ENCODE measurements around the gene CLEC2L.

Gene CLEC2L

GRCh38 chr7:139479620-139480019, 43.9 kb upstream of the CLEC2L start:
- Histone ChIP-seq H4K20me1 (ENCODE audit: insufficient read depth, low read length) (no peaks in the 10 kb centered on the region), H2AFZ (ENCODE audit: low read length) (no peak overlapping the region), H3K4me2 (ENCODE audit: low read length) (no peak overlapping the region), H3K9me3 (ENCODE audit: low read length) (no peaks in the 10 kb centered on the region), H3K27me3 (ENCODE audit: insufficient read depth, low read length) (no peaks in the 10 kb centered on the region), H3K36me3 (ENCODE audit: insufficient read depth, low read length) (no peaks in the 10 kb centered on the region), H3K4me3 (ENCODE audit: low read depth, low read length, poor library complexity, severe bottlenecking) (no peak overlapping the region), H3K4me1 (ENCODE audit: insufficient read depth, low read length, severe bottlenecking) (no peaks in the 10 kb centered on the region), H3K79me2 (ENCODE audit: insufficient read depth, low read length) (no peaks in the 10 kb centered on the region), H3K9ac (ENCODE audit: low read length) (no peak overlapping the region), H3K27ac (ENCODE audit: low read depth, low read length, poor library complexity, severe bottlenecking) (no peak overlapping the region), H3K9me2 (ENCODE audit: low read depth, low read length) (no peaks in the 10 kb centered on the region), H3F3A (ENCODE audit: insufficient read depth, low read length) (no peaks in the 10 kb centered on the region)
- TF ChIP-seq EZH2 (IDR thresholded peaks at IDR 0.05; ENCODE audit: borderline replicate concordance, low read length): no peak

GRCh38 chr7:139481364-139481763, 42.1 kb upstream of the CLEC2L start:
- Histone ChIP-seq H3K4me3 (ENCODE audit: low read depth, low read length, poor library complexity, severe bottlenecking) (no peak overlapping the region), H3K4me1 (ENCODE audit: insufficient read depth, low read length, severe bottlenecking) (no peaks in the 10 kb centered on the region), H3K9me3 (ENCODE audit: low read length) (no peaks in the 10 kb centered on the region), H3K36me3 (ENCODE audit: insufficient read depth, low read length) (no peaks in the 10 kb centered on the region), H3K9ac (ENCODE audit: low read length) (no peak overlapping the region), H3K4me2 (ENCODE audit: low read length) (no peak overlapping the region), H3K9me2 (ENCODE audit: low read depth, low read length) (no peaks in the 10 kb centered on the region), H3K79me2 (ENCODE audit: insufficient read depth, low read length) (no peaks in the 10 kb centered on the region), H3F3A (ENCODE audit: insufficient read depth, low read length) (no peaks in the 10 kb centered on the region), H4K20me1 (ENCODE audit: insufficient read depth, low read length) (no peaks in the 10 kb centered on the region), H3K27ac (ENCODE audit: low read depth, low read length, poor library complexity, severe bottlenecking) (no peak overlapping the region), H3K27me3 (ENCODE audit: insufficient read depth, low read length) (no peaks in the 10 kb centered on the region), H2AFZ (ENCODE audit: low read length) (no peak overlapping the region)
- TF ChIP-seq CTCF (IDR thresholded peaks at IDR 0.05; ENCODE audit: low read length) (no peak), EZH2 (IDR thresholded peaks at IDR 0.05; ENCODE audit: borderline replicate concordance, low read length) (no peak)

DNA sequence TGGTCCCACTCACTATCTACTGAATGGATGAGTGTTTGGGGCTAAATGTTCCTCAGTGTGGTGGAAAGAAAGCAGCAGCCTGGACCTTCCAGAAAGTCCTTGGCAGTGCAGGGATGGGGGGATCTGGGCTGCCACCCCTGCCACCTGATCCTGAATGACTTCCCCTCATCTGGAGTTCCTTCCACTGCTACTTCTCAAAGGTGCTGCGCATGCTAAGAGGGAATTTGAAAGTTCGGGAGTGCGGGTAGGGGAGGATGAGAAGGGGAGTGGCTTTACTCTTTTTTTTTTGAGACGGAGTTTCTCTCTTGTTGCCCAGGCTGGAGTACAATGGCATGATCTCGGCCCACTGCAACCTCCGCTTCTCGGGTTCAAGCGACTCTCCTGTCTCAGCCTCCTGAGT, 41.4 kb upstream of the CLEC2L start:
- Histone ChIP-seq H3K4me2 (ENCODE audit: low read length) (no peak overlapping the region), H3K9me2 (ENCODE audit: low read depth, low read length) (no peaks in the 10 kb centered on the region), H3K4me3 (ENCODE audit: low read depth, low read length, poor library complexity, severe bottlenecking) (no peak overlapping the region), H3F3A (ENCODE audit: insufficient read depth, low read length) (no peaks in the 10 kb centered on the region), H3K9ac (ENCODE audit: low read length) (no peak overlapping the region), H3K9me3 (ENCODE audit: low read length) (no peaks in the 10 kb centered on the region), H3K27me3 (ENCODE audit: insufficient read depth, low read length) (no peaks in the 10 kb centered on the region), H3K4me1 (ENCODE audit: insufficient read depth, low read length, severe bottlenecking) (no peaks in the 10 kb centered on the region), H3K79me2 (ENCODE audit: insufficient read depth, low read length) (no peaks in the 10 kb centered on the region), H4K20me1 (ENCODE audit: insufficient read depth, low read length) (no peaks in the 10 kb centered on the region), H3K36me3 (ENCODE audit: insufficient read depth, low read length) (no peaks in the 10 kb centered on the region), H2AFZ (ENCODE audit: low read length) (no peak overlapping the region), H3K27ac (ENCODE audit: low read depth, low read length, poor library complexity, severe bottlenecking) (no peak overlapping the region)
- no peak for TF ChIP-seq CTCF (IDR thresholded peaks at IDR 0.05; ENCODE audit: low read length)
- no peak for TF ChIP-seq EZH2 (IDR thresholded peaks at IDR 0.05; ENCODE audit: borderline replicate concordance, low read length)

DNA sequence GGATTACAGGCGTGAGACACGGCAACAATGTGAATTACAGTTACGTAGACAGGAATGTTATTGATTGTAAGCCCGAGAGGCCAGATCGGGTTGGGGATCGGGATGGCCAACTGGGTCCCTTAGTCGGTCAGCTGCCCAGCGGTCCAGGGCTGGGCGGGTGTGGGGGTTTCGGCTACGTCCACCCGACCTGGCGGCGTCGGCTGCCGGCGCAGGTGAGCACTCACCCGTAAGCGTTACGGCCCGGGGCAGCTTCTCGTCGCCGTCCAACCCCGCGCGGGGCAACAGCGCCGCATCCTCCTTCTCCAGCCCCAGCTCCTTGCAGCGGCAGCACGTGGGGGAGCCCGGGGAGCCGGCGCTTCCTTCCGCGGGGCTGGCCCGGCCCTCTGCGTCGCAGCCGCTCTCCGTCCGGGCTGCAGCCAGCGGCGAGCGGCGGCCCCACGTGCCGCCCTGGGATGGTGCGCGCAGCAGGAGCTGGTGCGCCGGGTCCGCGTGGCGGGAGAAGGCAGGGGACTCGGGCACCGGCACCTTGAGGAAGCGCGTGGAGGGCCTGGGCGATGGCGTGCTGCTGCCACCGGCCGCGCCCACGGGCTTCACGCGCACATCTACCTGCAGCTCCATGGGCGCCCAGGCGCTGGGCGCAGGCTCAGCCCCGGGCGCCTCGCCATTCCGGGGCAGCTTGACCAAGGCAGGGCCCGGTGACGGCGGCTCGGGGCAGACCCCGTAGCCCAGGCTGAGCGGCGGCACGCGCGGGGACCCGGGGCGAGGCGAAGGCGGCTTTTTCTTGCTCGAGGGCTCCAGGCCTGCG, 40.6 kb upstream of the CLEC2L start:
- no peak for TF ChIP-seq CTCF (IDR thresholded peaks at IDR 0.05; ENCODE audit: low read length)
- no peak for TF ChIP-seq EZH2 (IDR thresholded peaks at IDR 0.05; ENCODE audit: borderline replicate concordance, low read length)
- Histone ChIP-seq H3K27me3 (ENCODE audit: insufficient read depth, low read length) (no peaks in the 10 kb centered on the region), H4K20me1 (ENCODE audit: insufficient read depth, low read length) (no peaks in the 10 kb centered on the region), H3F3A (ENCODE audit: insufficient read depth, low read length) (no peaks in the 10 kb centered on the region), H3K4me1 (ENCODE audit: insufficient read depth, low read length, severe bottlenecking) (no peaks in the 10 kb centered on the region), H3K4me3 (ENCODE audit: low read depth, low read length, poor library complexity, severe bottlenecking) (no peak overlapping the region), H3K9me2 (ENCODE audit: low read depth, low read length) (no peaks in the 10 kb centered on the region), H3K79me2 (ENCODE audit: insufficient read depth, low read length) (no peaks in the 10 kb centered on the region), H3K9me3 (ENCODE audit: low read length) (no peaks in the 10 kb centered on the region), H3K36me3 (ENCODE audit: insufficient read depth, low read length) (no peaks in the 10 kb centered on the region), H3K9ac (ENCODE audit: low read length) (no peak overlapping the region), H3K27ac (ENCODE audit: low read depth, low read length, poor library complexity, severe bottlenecking) (no peak overlapping the region), H2AFZ (ENCODE audit: low read length) (no peak overlapping the region), H3K4me2 (ENCODE audit: low read length) (no peak overlapping the region)
